HepG2 (cell line): ENCODE data around the gene FCRLA. TPM values are rescaled to one million over a fixed set of nuclear protein-coding genes. Genes with fewer than 3 reads are reported as not detected.

ENCODE experiments used
- EHMT2 ChIP-seq: fragments of 200-600 bp; sonication (generic); IDR thresholded peaks from 2 replicates; pipeline ENCODE4 v1.7.0; 2017; ENCODE audit warnings: antibody characterized with exemption, low read depth, low read length, borderline replicate concordance
- ESRRA ChIP-seq: sonication (generic); formaldehyde crosslinking; IDR thresholded peaks from 2 replicates; pipeline ENCODE4 v1.5.1; 2020; ENCODE audit warnings: mild to moderate bottlenecking, low read depth, missing genetic modification reagents
- MED8 ChIP-seq: sonication (generic); formaldehyde crosslinking; IDR thresholded peaks from 2 replicates; pipeline ENCODE4 v1.8.1; 2023; ENCODE audit warnings: mild to moderate bottlenecking, missing genetic modification reagents; ENCODE audit not compliant: insufficient replicate concordance
- RFX3 ChIP-seq: IDR thresholded peaks from 2 replicates; pipeline ENCODE4 v1.6.1; 2016; ENCODE audit warnings: missing biosample characterization, missing genetic modification reagents
- RNF2 ChIP-seq: fragments of 450-650 bp; conservative IDR thresholded peaks from 2 replicates; pipeline ENCODE4 v1.6.1; 2016; ENCODE audit warnings: low read depth
- ZNF3 ChIP-seq: IDR thresholded peaks from 2 replicates; pipeline ENCODE4 v1.7.0; 2017; ENCODE audit warnings: inconsistent platforms
- ZNF7 ChIP-seq: IDR thresholded peaks from 2 replicates; pipeline ENCODE4 v1.6.1; 2016; ENCODE audit warnings: missing biosample characterization, missing genetic modification reagents
- polyA plus RNA-seq, 8 experiments: library from polyadenylated mRNA; depleted of rRNA in 3 of 8; stranded (reverse) in 7 of 8; unstranded in 1 of 8; fragments of >200 nt; fragmentation: Illumina TruSeq in 4 of 8; extraction: Trizol in 4 of 8; gene quantifications; 2 replicates each; pipeline versions ENCODE4 v1.2.1 to v1.2.3, GENCODE V29; 2011 to 2016; ENCODE audit warnings: low read depth in 4 of 8, missing spikeins in 1 of 8, mixed read lengths in 1 of 8; ENCODE audit not compliant: insufficient read depth in 1 of 8
- total RNA-seq, 5 experiments: library from RNA; depleted of rRNA; stranded (reverse); fragments of >200 nt; fragmentation: Illumina TruSeq; extraction: Trizol; gene quantifications; 2 replicates each; pipeline ENCODE4 v1.2.3, GENCODE V29; 2016; ENCODE audit warnings: low read depth in 1 of 5
- TF ChIP-seq, protein P1 (sequence below): sonication (generic); formaldehyde crosslinking; IDR thresholded peaks from 2 replicates; pipeline ENCODE4 v1.9.0; 2021; ENCODE audit warnings: missing genetic modification reagents, borderline replicate concordance
- TF ChIP-seq, protein P2 (sequence below): IDR thresholded peaks from 2 replicates; pipeline ENCODE4 v1.6.1; 2016; ENCODE audit warnings: missing genetic modification reagents, missing compliant biosample characterization
- TF ChIP-seq, protein P3 (sequence below): sonication (generic); formaldehyde crosslinking; IDR thresholded peaks from 2 replicates; pipeline ENCODE4 v1.4.0; 2020; ENCODE audit warnings: missing genetic modification reagents, borderline replicate concordance
- TF ChIP-seq, protein P4 (sequence below): IDR thresholded peaks from 2 replicates; pipeline ENCODE4 v1.6.1; 2018; ENCODE audit warnings: missing genetic modification reagents, mild to moderate bottlenecking, missing compliant biosample characterization
- TF ChIP-seq, protein P5 (sequence below): sonication (generic); formaldehyde crosslinking; IDR thresholded peaks from 2 replicates; pipeline ENCODE4 v1.5.0; 2020; ENCODE audit warnings: missing genetic modification reagents
- TF ChIP-seq, protein P6 (sequence below): sonication (generic); formaldehyde crosslinking; IDR thresholded peaks from 2 replicates; pipeline ENCODE4 v1.5.0; 2020; ENCODE audit warnings: mild to moderate bottlenecking, missing genetic modification reagents

FCRLA gene
- total and polyA plus RNA-seq, 2 of the 13 experiments (the other 11 are each of a cell fraction or from before 2014, with no cell fraction given): not detected

DNA sequence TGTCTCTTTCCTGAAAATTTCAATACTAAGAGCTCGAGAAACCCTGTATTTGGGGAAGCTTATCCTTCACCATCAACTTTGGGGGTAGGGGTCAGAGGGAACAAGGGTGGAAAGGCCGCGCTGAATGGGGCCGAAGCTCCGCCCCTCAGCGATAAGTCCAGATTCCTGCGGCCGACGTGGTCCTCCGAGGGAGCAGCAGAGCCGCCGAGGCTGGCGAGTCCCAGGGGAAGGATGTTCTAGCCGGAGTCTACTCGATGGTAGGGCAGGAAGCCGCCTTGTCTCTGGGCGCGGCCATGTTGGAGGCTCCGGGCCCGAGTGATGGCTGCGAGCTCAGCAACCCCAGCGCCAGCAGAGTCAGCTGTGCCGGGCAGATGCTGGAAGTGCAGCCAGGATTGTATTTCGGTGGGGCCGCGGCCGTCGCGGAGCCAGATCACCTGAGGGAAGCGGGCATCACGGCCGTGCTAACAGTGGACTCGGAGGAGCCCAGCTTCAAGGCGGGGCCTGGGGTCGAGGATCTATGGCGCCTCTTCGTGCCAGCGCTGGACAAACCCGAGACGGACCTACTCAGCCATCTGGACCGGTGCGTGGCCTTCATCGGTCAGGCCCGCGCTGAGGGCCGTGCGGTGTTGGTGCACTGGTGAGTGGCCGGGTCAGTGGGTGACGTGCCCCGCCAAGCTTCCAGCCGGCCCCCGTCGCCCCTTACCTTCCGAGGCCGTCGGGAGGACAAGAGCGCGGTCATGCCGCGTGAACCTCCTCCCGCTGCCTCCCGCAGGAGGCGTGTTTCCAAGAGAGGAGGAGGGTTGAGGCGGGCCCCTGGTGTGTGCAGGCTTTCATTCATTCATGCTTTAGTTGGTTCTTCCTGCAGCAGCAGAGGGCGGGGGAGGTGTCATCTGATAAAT, 42.7 kb downstream of the FCRLA start, which contains the start of gene DUSP12 (continued):
- TF ChIP-seq, protein P1, sequence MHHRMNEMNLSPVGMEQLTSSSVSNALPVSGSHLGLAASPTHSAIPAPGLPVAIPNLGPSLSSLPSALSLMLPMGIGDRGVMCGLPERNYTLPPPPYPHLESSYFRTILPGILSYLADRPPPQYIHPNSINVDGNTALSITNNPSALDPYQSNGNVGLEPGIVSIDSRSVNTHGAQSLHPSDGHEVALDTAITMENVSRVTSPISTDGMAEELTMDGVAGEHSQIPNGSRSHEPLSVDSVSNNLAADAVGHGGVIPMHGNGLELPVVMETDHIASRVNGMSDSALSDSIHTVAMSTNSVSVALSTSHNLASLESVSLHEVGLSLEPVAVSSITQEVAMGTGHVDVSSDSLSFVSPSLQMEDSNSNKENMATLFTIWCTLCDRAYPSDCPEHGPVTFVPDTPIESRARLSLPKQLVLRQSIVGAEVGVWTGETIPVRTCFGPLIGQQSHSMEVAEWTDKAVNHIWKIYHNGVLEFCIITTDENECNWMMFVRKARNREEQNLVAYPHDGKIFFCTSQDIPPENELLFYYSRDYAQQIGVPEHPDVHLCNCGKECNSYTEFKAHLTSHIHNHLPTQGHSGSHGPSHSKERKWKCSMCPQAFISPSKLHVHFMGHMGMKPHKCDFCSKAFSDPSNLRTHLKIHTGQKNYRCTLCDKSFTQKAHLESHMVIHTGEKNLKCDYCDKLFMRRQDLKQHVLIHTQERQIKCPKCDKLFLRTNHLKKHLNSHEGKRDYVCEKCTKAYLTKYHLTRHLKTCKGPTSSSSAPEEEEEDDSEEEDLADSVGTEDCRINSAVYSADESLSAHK (CRISPR knock-in tag): no peak
- TF ChIP-seq EHMT2 (no peak), ZNF3 (0 out of 2 replicates have a peak, but pooled peaks have one; percentile 20), ZNF7 (CRISPR knock-in tag) (no peak; the same call in 1 of the 2 replicates), RNF2 (peak; percentile 69; the same call in 1 of the 2 replicates), RFX3 (no peak), ESRRA (CRISPR knock-in tag) (peak; percentile 67), MED8 (CRISPR knock-in tag) (peak; percentile 75)
- TF ChIP-seq, protein P2, sequence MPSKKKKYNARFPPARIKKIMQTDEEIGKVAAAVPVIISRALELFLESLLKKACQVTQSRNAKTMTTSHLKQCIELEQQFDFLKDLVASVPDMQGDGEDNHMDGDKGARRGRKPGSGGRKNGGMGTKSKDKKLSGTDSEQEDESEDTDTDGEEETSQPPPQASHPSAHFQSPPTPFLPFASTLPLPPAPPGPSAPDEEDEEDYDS (CRISPR knock-in tag): peak; percentile 65
- TF ChIP-seq, protein P3, sequence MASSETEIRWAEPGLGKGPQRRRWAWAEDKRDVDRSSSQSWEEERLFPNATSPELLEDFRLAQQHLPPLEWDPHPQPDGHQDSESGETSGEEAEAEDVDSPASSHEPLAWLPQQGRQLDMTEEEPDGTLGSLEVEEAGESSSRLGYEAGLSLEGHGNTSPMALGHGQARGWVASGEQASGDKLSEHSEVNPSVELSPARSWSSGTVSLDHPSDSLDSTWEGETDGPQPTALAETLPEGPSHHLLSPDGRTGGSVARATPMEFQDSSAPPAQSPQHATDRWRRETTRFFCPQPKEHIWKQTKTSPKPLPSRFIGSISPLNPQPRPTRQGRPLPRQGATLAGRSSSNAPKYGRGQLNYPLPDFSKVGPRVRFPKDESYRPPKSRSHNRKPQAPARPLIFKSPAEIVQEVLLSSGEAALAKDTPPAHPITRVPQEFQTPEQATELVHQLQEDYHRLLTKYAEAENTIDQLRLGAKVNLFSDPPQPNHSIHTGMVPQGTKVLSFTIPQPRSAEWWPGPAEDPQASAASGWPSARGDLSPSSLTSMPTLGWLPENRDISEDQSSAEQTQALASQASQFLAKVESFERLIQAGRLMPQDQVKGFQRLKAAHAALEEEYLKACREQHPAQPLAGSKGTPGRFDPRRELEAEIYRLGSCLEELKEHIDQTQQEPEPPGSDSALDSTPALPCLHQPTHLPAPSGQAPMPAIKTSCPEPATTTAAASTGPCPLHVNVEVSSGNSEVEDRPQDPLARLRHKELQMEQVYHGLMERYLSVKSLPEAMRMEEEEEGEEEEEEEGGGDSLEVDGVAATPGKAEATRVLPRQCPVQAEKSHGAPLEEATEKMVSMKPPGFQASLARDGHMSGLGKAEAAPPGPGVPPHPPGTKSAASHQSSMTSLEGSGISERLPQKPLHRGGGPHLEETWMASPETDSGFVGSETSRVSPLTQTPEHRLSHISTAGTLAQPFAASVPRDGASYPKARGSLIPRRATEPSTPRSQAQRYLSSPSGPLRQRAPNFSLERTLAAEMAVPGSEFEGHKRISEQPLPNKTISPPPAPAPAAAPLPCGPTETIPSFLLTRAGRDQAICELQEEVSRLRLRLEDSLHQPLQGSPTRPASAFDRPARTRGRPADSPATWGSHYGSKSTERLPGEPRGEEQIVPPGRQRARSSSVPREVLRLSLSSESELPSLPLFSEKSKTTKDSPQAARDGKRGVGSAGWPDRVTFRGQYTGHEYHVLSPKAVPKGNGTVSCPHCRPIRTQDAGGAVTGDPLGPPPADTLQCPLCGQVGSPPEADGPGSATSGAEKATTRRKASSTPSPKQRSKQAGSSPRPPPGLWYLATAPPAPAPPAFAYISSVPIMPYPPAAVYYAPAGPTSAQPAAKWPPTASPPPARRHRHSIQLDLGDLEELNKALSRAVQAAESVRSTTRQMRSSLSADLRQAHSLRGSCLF (CRISPR knock-in tag): no peak
- TF ChIP-seq, protein P4, sequence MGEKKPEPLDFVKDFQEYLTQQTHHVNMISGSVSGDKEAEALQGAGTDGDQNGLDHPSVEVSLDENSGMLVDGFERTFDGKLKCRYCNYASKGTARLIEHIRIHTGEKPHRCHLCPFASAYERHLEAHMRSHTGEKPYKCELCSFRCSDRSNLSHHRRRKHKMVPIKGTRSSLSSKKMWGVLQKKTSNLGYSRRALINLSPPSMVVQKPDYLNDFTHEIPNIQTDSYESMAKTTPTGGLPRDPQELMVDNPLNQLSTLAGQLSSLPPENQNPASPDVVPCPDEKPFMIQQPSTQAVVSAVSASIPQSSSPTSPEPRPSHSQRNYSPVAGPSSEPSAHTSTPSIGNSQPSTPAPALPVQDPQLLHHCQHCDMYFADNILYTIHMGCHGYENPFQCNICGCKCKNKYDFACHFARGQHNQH (CRISPR knock-in tag): peak; percentile 77; the same call in 1 of the 2 replicates
- TF ChIP-seq, protein P5, sequence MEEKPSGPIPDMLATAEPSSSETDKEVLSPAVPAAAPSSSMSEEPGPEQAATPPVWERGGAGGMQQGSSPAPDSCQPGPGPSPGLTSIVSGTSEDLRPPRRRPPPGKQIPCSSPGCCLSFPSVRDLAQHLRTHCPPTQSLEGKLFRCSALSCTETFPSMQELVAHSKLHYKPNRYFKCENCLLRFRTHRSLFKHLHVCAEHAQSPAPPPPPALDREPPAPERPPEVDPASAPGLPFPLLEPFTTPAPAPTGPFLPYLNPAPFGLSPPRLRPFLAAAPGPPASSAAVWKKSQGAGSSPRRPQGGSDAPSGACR: peak; percentile 71; the same call in 1 of the 2 replicates
- TF ChIP-seq, protein P6, sequence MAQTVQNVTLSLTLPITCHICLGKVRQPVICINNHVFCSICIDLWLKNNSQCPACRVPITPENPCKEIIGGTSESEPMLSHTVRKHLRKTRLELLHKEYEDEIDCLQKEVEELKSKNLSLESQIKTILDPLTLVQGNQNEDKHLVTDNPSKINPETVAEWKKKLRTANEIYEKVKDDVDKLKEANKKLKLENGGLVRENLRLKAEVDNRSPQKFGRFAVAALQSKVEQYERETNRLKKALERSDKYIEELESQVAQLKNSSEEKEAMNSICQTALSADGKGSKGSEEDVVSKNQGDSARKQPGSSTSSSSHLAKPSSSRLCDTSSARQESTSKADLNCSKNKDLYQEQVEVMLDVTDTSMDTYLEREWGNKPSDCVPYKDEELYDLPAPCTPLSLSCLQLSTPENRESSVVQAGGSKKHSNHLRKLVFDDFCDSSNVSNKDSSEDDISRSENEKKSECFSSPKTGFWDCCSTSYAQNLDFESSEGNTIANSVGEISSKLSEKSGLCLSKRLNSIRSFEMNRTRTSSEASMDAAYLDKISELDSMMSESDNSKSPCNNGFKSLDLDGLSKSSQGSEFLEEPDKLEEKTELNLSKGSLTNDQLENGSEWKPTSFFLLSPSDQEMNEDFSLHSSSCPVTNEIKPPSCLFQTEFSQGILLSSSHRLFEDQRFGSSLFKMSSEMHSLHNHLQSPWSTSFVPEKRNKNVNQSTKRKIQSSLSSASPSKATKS (CRISPR knock-in tag): 0 out of 2 replicates have a peak, but pooled peaks have one; percentile 57
